Thyroid gland (tissue), 4 donors: ENCODE data around the gene DAB1. TPM values are rescaled to one million over a fixed set of nuclear protein-coding genes. Genes with fewer than 3 reads are reported as not detected.

ENCODE experiments used
- DNase-seq, 2 donors: peaks; one replicate each; pipeline ENCODE4 v3.0.0-alpha.2; 2019
- H3K27ac ChIP-seq, 3 donors: fragments of 200-600 bp; sonication (generic); 1 replicate in 2 of 3; 2 replicates in 1 of 3; pipeline ENCODE4 v1.5.1; 2016 to 2019; ENCODE audit warnings: mild to moderate bottlenecking in 1 of 3, moderate library complexity in 1 of 3
- H3K27me3 ChIP-seq: fragments of 200-600 bp; sonication (generic); one replicate; pipeline ENCODE4 v1.5.1; 2019
- H3K36me3 ChIP-seq, 2 donors: fragments of 200-600 bp; sonication (generic); one replicate each; pipeline ENCODE4 v1.5.1; 2016 to 2019
- H3K4me1 ChIP-seq, 2 donors: fragments of 200-600 bp; sonication (generic); one replicate each; pipeline ENCODE4 v1.5.1; 2017 to 2019
- H3K4me3 ChIP-seq, 3 donors: fragments of 200-600 bp; sonication (generic); replicated peaks in 1 of 3; 1 replicate in 2 of 3; 2 replicates in 1 of 3; pipeline ENCODE4 v1.5.1; 2016; ENCODE audit warnings: mild to moderate bottlenecking in 1 of 3
- H3K9me3 ChIP-seq: fragments of 200-600 bp; sonication (generic); one replicate; pipeline ENCODE4 v1.5.1; 2017
- POLR2A ChIP-seq, 2 donors: fragments of 450-650 bp; IDR thresholded peaks; one replicate each; pipeline ENCODE4 v1.6.1; 2017; ENCODE audit warnings: antibody characterized with exemption in 2 of 2, mild to moderate bottlenecking in 2 of 2, moderate library complexity in 1 of 2
- WGBS, 2 donors: methylation state at CpG; one replicate each; pipeline ENCODE4 v1.1.5; 2017; 5-methylcytosine and 5-hydroxymethylcytosine counted together
- intact Hi-C: fragments of 100-400 bp; cut with DNase I; formaldehyde crosslinking; loops from one replicate; pipeline ENCODE4 v1.15.1; 2023
- total RNA-seq, 4 donors: library from RNA; depleted of rRNA; stranded (reverse); fragments of >200 nt; gene quantifications; one replicate each; pipeline ENCODE4 v1.2.3, GENCODE V29; 2016
- TF ChIP-seq, protein P1 (sequence below), 6 experiments: fragments of 200-600 bp in 3 of 6; fragments of 450-650 bp in 3 of 6; sonication (generic) in 3 of 6; IDR thresholded peaks; one replicate each; pipeline ENCODE4 v1.5.1; 2016 to 2019; ENCODE audit warnings: antibody characterized with exemption in 6 of 6, mild to moderate bottlenecking in 2 of 6, inconsistent platforms in 1 of 6, moderate library complexity in 1 of 6

The DAB1 gene
- total RNA-seq, 4 donors from 2014 or later: under 0.01 to 0.83 (median 0.21) TPM

DNA sequence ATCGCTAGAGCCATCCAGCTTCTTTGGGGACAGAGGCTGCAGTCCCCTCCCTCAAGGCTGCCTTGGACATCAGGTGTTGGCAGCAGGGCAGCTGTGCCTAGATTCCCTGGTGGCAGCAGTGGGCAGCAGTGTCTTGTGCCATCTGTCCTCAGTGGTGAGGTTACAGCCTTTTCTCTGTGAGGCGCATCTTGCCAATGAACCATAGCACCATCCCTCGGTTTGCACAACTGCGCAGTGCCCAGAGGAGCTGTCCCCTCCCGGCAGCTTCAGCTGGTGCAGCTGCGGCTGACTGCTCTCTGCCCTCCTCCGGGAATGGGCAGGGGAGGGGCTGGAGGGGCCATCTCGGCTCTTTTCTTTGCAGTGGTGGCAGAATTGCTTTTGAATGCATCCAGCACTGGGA is 399.0 kb downstream of the DAB1 start:
- Histone ChIP-seq H3K36me3 (no peaks in the 10 kb centered on the region), H3K27me3 (no peaks in the 10 kb centered on the region), H3K9me3 (no peaks in the 10 kb centered on the region), H3K27ac (no peak overlapping the region), H3K4me3 (no peak overlapping the region), H3K4me1 (no peaks in the 10 kb centered on the region)
- WGBS, 2 donors: 28 to 36% methylated on average over 6 to 8 of the region's 8 CpGs
- no peak for TF ChIP-seq POLR2A (IDR thresholded peaks at IDR 0.05)
- TF ChIP-seq, protein P1, sequence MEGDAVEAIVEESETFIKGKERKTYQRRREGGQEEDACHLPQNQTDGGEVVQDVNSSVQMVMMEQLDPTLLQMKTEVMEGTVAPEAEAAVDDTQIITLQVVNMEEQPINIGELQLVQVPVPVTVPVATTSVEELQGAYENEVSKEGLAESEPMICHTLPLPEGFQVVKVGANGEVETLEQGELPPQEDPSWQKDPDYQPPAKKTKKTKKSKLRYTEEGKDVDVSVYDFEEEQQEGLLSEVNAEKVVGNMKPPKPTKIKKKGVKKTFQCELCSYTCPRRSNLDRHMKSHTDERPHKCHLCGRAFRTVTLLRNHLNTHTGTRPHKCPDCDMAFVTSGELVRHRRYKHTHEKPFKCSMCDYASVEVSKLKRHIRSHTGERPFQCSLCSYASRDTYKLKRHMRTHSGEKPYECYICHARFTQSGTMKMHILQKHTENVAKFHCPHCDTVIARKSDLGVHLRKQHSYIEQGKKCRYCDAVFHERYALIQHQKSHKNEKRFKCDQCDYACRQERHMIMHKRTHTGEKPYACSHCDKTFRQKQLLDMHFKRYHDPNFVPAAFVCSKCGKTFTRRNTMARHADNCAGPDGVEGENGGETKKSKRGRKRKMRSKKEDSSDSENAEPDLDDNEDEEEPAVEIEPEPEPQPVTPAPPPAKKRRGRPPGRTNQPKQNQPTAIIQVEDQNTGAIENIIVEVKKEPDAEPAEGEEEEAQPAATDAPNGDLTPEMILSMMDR (IDR thresholded peaks at IDR 0.05): peak in 1 of 6 experiments; percentile 27
- intact Hi-C loops: no loop called here
- DNase-seq: peak; percentile 19 to 29

DNA sequence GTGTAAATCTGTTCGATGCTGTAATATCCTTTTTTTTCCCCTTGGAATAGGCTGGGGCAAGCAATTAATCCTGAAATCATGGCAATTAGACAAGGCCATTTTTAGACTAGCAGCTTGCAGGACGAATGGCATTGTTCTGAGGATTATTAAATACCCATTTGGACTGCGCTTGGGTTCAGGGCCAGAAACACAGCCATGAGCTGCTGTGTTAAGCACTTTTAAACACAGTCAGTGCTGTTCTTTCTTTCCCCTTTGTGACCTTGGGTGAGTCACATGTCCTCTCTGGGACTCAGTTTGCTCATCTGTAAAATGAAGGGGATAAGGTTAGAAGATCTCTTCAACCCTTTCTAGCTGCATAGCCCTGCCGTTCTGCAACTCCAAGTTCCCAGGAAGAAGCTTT is 399.4 kb downstream of the DAB1 start:
- H3K4me3 ChIP-seq: no peak overlapping the region
- H3K4me1 ChIP-seq: no peaks in the 10 kb centered on the region
- no peaks in the 10 kb centered on the region for H3K9me3 ChIP-seq
- WGBS, 2 donors: 80 to 85% methylated on average over 4 of the region's 4 CpGs
- intact Hi-C loops: no loop called here
- H3K27me3 ChIP-seq: no peaks in the 10 kb centered on the region
- no peak for TF ChIP-seq POLR2A (IDR thresholded peaks at IDR 0.05)
- TF ChIP-seq, protein P1 (IDR thresholded peaks at IDR 0.05): no peak
- DNase-seq: no peak
- H3K27ac ChIP-seq: no peak overlapping the region
- H3K36me3 ChIP-seq: no peaks in the 10 kb centered on the region

DNA sequence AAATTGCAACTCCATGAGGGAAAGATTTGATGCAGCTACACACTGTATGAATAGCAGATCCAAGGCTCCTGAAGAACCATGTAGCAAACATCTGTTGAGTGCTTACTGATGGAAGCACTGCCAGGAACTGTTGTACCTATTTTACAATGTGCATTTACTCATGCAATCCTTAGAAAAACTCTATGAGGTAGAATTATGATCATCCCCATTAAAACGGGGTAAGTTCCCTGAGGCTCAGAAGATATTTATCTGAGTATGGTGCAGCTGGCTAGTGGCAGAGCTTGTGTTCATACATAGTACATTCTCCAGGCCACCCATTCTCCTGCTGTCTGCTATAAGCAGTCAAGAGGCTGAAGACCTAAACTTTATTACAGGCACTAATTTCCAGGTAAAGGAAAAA is 403.6 kb downstream of the DAB1 start:
- intact Hi-C loops: no loop called here
- no peaks in the 10 kb centered on the region for H3K4me1 ChIP-seq
- WGBS, 2 donors: 60 to 73% methylated on average over 1 of the region's 1 CpG
- H3K4me3 ChIP-seq: no peak overlapping the region
- H3K27ac ChIP-seq: no peak overlapping the region
- no peaks in the 10 kb centered on the region for H3K36me3 ChIP-seq
- TF ChIP-seq, protein P1 (IDR thresholded peaks at IDR 0.05): no peak
- TF ChIP-seq POLR2A (IDR thresholded peaks at IDR 0.05): no peak
- no peak for DNase-seq
- H3K27me3 ChIP-seq: no peaks in the 10 kb centered on the region
- no peaks in the 10 kb centered on the region for H3K9me3 ChIP-seq

DNA sequence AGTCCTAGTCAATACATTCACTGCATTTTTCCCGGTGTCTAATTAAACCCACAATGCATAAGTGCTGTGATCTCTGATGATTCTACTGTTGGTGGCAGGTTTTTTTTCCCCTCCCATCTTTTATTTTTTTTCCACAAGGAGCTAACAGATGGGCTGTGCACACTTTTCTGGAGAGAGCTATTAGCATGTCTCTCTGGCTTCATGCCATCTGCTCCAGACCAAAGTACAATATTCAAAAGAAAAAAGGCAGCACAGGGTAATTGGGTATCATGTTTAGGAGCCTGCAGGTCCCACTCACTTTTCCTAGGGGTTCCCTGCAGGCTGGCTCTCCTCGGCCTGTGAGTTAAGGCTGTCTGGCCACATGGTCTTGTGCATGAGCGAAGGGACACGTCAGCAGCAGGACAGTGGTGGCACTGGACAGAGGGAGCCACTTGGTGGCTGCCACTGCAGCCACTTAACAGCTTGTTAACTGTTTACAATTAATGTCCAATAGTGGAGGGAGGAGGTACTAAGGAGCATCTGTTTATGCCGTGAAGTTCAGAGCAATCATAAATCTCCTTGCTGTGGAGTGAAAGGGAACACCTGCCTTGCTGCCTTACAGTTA is 404.5 kb downstream of the DAB1 start:
- Histone ChIP-seq H3K36me3 (no peaks in the 10 kb centered on the region), H3K27ac (no peak overlapping the region), H3K4me1 (no peaks in the 10 kb centered on the region), H3K27me3 (no peaks in the 10 kb centered on the region), H3K4me3 (no peak overlapping the region), H3K9me3 (no peaks in the 10 kb centered on the region)
- WGBS, 2 donors: 89 to 90% methylated on average over 5 of the region's 5 CpGs
- no peak for DNase-seq
- intact Hi-C loops: no loop called here
- no peak for TF ChIP-seq POLR2A (IDR thresholded peaks at IDR 0.05)
- TF ChIP-seq, protein P1 (IDR thresholded peaks at IDR 0.05): no peak

- no peaks in the 10 kb centered on the region for H3K9me3 ChIP-seq
- intact Hi-C loops: no loop called here
- H3K27ac ChIP-seq: no peak overlapping the region
- 85 to 95% methylated on average over 2 of the region's 2 CpGs for WGBS, 2 donors
- H3K36me3 ChIP-seq: no peaks in the 10 kb centered on the region
- no peak overlapping the region for H3K4me3 ChIP-seq
- DNase-seq: no peak
- H3K27me3 ChIP-seq: no peaks in the 10 kb centered on the region
- TF ChIP-seq, protein P1 (IDR thresholded peaks at IDR 0.05): no peak
- no peak for TF ChIP-seq POLR2A (IDR thresholded peaks at IDR 0.05)
- no peaks in the 10 kb centered on the region for H3K4me1 ChIP-seq
Measured at GRCh38 chr1:57018119-57018518, 405.7 kb downstream of the DAB1 start.
